Loucy (cell line): ENCODE results near the gene PLEKHA7.

Experiments used
- CTCF ChIP-seq: fragments of 200-600 bp; sonication (generic); conservative IDR thresholded peaks from 2 replicates; pipeline ENCODE4 v1.5.1; 2014; ENCODE audit warnings: mild to moderate bottlenecking, antibody characterized with exemption, low read length
- EZH2phosphoT487 ChIP-seq: fragments of 200-600 bp; IDR thresholded peaks from 2 replicates; pipeline ENCODE4 v1.6.1; 2018; ENCODE audit warnings: antibody characterized with exemption, mild to moderate bottlenecking, moderate library complexity, borderline replicate concordance

GRCh38 chr11:16809886-16810668 is 204.1 kb downstream of the PLEKHA7 start:
- TF ChIP-seq CTCF (no peak), EZH2phosphoT487 (no peak)
